Prostate gland (tissue), 2 donors: ENCODE results near the gene SSBP3.

ENCODE experiments used
- CTCF ChIP-seq, 4 experiments: fragments of 200-600 bp in 2 of 4; fragments of 450-650 bp in 2 of 4; sonication (generic) in 2 of 4; IDR thresholded peaks; 1 replicate in 3 of 4; 2 replicates in 1 of 4; pipeline ENCODE4 v1.5.1; 2016 to 2019; ENCODE audit warnings: antibody characterized with exemption in 4 of 4, mild to moderate bottlenecking in 2 of 4, moderate library complexity in 2 of 4
- POLR2A ChIP-seq: fragments of 450-650 bp; IDR thresholded peaks from one replicate; pipeline ENCODE4 v1.6.1; 2016; ENCODE audit warnings: antibody characterized with exemption, mild to moderate bottlenecking
- POLR2AphosphoS5 ChIP-seq: sonication (generic); formaldehyde crosslinking; IDR thresholded peaks from one replicate; pipeline ENCODE4 v1.6.1; 2017; ENCODE audit warnings: antibody characterized with exemption

GRCh38 chr1:54428837-54429518 lies 22.8 kb upstream of the SSBP3 start:
- TF ChIP-seq CTCF (IDR thresholded peaks at IDR 0.05) (no peak), POLR2AphosphoS5 (no peak), POLR2A (no peak)
